HG02938 (cell line): ENCODE measurements around the gene CCDC106.

Experiments
- ATAC-seq: cut with Tn5 transposase; IDR thresholded peaks from one replicate; pipeline ENCODE4 v1.9.1; 2021; ENCODE audit warnings: mild to moderate bottlenecking, moderate library complexity; ENCODE audit not compliant: unreplicated experiment

The CCDC106 gene

GRCh38 chr19:55635334-55635717 is 12.7 kb upstream of the CCDC106 start:
- ATAC-seq, result no peak

- no peak for ATAC-seq
These were observed 12.1 kb upstream of the CCDC106 start for GRCh38 chr19:55635856-55636440.

GRCh38 chr19:55636723-55637122 is 11.3 kb upstream of the CCDC106 start:
- no peak for ATAC-seq

GRCh38 chr19:55637534-55637933 is 10.5 kb upstream of the CCDC106 start:
- no peak for ATAC-seq

DNA sequence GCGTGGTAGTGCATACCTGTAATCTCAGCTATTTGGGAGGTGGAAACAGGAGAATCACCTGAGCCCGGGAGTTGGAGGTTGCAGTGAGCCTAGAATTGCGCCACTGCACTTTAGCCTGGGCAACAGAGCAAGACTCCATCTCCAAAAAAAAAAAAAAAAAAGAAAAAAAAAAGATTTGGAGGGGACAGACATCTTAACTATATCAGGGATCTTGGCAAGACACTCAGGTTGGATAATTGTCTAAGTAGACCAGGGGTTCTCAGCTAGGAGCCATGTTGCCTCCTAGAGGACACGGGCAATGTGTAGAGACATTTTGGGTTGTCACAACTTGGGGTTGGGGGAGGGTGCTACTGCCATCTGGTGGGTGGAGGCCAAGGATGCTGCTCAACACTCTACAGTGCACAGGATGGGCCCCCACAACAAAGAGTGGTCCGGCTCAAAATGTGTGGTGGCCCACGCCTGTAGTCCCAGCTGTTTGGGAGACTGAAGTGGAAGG is 9.1 kb upstream of the CCDC106 start:
- no peak for ATAC-seq

DNA sequence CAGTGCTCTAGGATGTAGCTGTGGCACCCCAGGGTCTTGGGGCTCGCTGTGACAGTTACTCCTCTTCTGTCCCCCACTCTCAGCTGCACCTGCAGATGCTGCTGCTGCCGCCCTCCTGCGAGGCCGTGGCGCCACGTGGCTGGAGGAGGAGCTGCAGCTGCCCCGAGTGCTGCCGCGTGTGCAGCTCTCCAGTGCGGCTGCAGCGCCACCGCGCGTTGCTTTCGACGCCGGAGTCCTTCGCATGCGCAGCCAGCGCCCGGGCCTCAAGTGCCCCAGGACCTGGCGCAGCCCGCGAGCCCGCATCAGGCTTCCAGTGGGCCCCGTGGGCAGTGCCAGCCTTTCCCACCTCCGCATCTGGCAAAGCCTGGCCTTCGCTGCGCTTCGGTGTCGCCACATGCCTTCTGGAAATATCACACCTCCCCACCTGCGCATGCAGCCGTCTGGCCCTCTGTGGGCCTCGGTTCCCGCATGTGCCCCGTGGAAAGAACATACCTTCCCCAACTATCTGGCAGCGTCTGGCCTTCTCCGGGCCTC is 7.9 kb upstream of the CCDC106 start:
- ATAC-seq, result no peak

- no peak for ATAC-seq
These were observed 7.2 kb upstream of the CCDC106 start, which contains the start of gene ZNF580 for GRCh38 chr19:55640577-55641425. TSS of gene ZNF580 (plus strand) at chr19:55641002. CDS start at chr19:55642509, 1,507 bp downstream.

DNA sequence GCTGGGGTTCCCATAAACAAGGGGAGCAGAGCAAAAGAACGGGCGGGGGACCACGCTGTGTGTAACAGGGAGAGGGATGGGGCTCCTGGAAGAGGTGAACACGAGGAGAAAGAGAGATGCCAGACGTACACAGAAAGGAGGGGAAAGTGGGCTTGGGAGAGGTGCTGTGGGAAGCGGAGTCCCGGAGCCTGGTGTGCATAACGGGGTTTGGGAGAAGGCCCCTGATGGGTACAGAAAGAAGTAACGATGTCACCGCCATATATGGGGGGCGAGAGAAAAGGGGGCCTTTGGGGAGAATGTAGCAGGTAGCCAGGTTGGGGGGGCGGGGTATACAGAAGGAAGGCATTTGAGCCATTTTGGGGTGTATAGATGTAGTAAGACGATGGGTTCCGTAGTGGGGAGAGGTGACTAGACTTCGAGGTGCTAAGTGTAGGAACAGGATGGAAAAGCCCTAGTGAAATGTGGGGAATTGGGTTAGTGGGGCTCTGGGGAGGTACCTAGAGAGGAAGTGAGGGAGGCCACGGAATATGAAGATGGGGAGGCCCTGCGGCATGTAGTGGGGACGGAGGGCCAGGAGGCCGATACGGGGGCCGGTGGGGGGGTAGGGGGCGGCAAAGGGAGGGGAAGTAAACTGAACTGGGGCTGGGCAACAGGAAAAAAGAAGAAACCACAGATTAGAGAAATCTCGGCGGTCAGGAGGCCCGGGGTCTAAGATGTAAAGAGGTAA is 6.4 kb upstream of the CCDC106 start:
- no peak for ATAC-seq

GRCh38 chr19:55642153-55643002 is 5.6 kb upstream of the CCDC106 start:
- ATAC-seq, result no peak

DNA sequence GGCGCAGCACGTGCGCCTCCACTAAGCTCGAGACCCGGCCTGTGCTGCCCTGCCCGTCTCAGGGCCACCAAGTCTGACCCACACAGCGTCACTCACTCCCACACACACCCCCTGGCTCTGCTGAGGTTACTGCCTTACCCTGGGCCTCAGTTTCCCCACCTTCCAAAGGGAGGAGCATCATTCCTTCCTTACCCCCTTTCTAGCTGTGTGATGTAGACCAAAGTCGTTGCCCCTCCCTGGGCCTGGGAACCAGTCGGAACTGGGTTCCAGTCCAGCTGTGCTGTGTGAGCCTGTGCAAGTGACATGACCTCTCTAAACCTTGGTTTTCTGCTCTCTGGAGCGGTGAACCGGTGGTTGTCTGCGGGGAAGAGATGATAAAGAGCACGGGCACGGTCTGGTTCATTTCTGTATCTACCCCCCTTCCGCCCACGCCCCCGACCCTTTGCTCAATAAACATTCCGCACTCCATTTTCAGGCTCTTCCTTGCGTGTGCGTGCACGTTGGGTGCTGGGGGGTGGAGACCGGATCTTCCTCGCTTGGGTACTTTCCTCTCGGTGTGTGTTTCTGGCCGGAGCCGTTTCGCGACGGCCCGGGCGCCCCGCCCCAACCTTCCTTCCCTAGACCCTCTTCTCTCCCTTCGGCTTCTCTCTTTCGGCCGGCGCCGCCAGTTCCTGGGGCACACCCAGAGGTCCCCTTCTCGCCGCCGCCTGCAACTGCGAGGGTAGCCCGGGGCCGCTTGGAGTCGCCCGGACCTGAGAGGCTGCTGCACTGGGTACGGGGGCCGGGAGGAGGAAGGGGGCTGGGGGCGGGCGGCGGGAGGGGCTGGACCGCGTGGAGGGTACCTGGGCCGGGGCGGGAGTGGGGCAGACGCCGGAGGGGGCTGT is 4.8 kb upstream of the CCDC106 start, which contains the start of gene ZNF581:
TSS of gene ZNF581 (plus strand) at position 647 of the 884 bp plus-strand sequence. CDS start 923 bp downstream, outside the sequence.
- no peak for ATAC-seq

DNA sequence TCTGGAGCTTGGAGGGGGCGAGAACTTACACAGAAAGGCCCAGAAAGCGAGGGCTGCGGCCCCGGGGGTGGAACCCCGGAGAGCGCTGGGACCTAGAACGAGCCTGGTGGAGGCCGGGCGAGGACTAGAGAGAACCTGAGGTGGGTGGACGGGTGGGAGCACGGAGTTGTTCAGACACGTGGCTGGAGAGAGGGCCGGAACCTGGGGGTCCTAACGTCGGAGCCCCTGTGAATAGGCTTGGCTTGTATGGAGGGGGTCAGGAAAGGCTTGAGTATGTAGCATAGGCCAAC is 4.2 kb upstream of the CCDC106 start:
- no peak for ATAC-seq

DNA sequence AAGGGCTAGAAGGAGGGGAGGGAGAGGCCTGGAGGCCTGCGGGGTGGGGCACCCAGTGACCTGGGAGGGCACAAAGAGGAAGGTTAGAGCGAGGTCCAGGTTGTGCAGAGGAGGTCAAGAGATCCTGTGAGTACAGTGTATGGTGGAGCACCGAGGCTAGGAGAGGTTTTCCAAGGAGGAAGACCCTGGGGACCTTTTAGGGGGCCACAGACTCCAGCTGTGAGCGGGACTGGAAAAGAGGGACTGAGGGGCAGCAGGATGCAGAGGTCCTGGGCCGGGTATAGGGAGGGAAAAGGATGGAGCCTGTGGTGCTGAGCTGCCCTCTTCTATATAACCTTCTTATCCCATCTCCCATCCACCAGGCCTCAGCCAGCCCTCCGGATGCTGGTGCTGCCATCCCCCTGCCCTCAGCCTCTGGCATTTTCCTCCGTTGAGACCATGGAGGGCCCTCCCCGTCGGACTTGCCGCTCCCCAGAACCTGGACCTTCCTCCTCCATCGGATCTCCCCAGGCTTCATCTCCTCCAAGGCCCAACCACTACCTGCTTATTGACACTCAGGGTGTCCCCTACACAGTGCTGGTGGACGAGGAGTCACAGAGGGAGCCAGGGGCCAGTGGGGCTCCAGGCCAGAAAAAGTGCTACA is 3.7 kb upstream of the CCDC106 start:
- no peak for ATAC-seq

- ATAC-seq, result no peak
These were observed 3.0 kb upstream of the CCDC106 start for GRCh38 chr19:55644842-55645511.

DNA sequence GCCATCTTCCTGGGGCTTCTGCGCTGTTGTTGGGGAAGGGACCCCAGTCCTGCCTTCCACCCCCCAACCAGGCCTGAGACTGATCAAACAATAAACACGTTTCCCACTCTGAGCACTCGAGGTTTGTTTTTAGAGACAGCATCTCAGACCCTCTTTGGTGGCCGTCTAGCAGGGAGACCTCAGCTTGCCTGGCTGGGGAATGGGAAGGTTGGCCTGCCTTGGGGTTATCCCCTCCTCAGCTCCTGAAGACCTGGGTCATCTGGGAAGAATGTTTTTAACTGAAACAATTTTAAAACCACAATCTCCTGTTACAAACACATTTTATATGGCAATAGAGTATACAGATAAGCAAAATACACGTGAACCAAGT is 2.5 kb upstream of the CCDC106 start:
- ATAC-seq, result no peak

GRCh38 chr19:55646889-55647731 is 902 bp upstream of the CCDC106 start:
- ATAC-seq, result no peak

- no peak for ATAC-seq
These were observed 714 bp downstream of the CCDC106 start for GRCh38 chr19:55648585-55649267.
